Left lobe of liver (tissue), 2 donors: ENCODE results near the gene MCCD1. TPM values are rescaled to one million over a fixed set of nuclear protein-coding genes. Genes with fewer than 3 reads are reported as not detected.
A peak's percentile ranks its signal among the peaks of the same experiment; 100 is the strongest.
"Not testable (repeated sequence)": the region's sequence is repeated elsewhere in the genome, so short reads cannot be mapped to it uniquely, and the experiment has no call there.

Experiments
- ATAC-seq: fragments of 200-7000 bp; cut with Tn5 transposase; one replicate; pipeline ENCODE4 v1.9.1; 2020; ENCODE audit warnings: mild to moderate bottlenecking, moderate library complexity
- DNase-seq: peaks from one replicate; pipeline ENCODE4 v3.0.0-alpha.2; 2020; ENCODE audit warnings: low spot score
- total RNA-seq: library from RNA; stranded (reverse); gene quantifications from one replicate; pipeline ENCODE4 v1.2.1, GENCODE V29; 2021
- donor health status: DM: no; HTN: no; CAD: no; lungs with moderate emphysema.
- donor health status: DM: no; HTN: yes; CAD: no.

The MCCD1 gene
- total RNA-seq, 1 donor from 2014 or later = not detected

- not testable (repeated sequence) for ATAC-seq, DNase-seq
These were observed 19.7 kb upstream of the MCCD1 start for GRCh38 chr6:31509036-31509435.

GRCh38 chr6:31510007-31510406, 18.8 kb upstream of the MCCD1 start:
- DNase-seq = no peak
- ATAC-seq = no peak

GRCh38 chr6:31513456-31514165, 15.2 kb upstream of the MCCD1 start:
- ATAC-seq = no peak
- no peak for DNase-seq

GRCh38 chr6:31521835-31522234, 6.9 kb upstream of the MCCD1 start:
- DNase-seq (no peak), ATAC-seq (no peak)

- ATAC-seq (no peak), DNase-seq (no peak)
These were observed 3.2 kb upstream of the MCCD1 start for GRCh38 chr6:31525553-31525931.

GRCh38 chr6:31525932-31526591, 2.7 kb upstream of the MCCD1 start:
- no peak for ATAC-seq

GRCh38 chr6:31528307-31528777, 420 bp upstream of the MCCD1 start:
- DNase-seq = no peak
- no peak for ATAC-seq

More at GRCh38 chr6:31525932-31526591, 2.7 kb upstream of the MCCD1 start:
- DNase-seq = no peak

- no peak for DNase-seq
- peak; percentile 11 for ATAC-seq
These were observed 778 bp downstream of the MCCD1 start for GRCh38 chr6:31529329-31530150.

- ATAC-seq (no peak), DNase-seq (no peak)
These were observed 1.9 kb downstream of the MCCD1 start for GRCh38 chr6:31530659-31531058.

GRCh38 chr6:31531162-31531561, 2.4 kb downstream of the MCCD1 start:
- no peak for DNase-seq
- ATAC-seq = no peak

- ATAC-seq = no peak
These were observed 3.2 kb downstream of the MCCD1 start for GRCh38 chr6:31531771-31532643.

GRCh38 chr6:31532644-31533454, 4.1 kb downstream of the MCCD1 start:
- DNase-seq (no peak), ATAC-seq (peak; percentile 25)

More at GRCh38 chr6:31531771-31532643, 3.2 kb downstream of the MCCD1 start:
- DNase-seq = no peak

- ATAC-seq = no peak
- DNase-seq = no peak
These were observed 4.7 kb downstream of the MCCD1 start for GRCh38 chr6:31533455-31533841.

GRCh38 chr6:31534011-31534410, 5.2 kb downstream of the MCCD1 start:
- DNase-seq (no peak), ATAC-seq (no peak)

- ATAC-seq (no peak), DNase-seq (no peak)
These were observed 5.8 kb downstream of the MCCD1 start for GRCh38 chr6:31534521-31535040.

- DNase-seq (no peak), ATAC-seq (no peak)
These were observed 7.0 kb downstream of the MCCD1 start for GRCh38 chr6:31535538-31536324.

- peak; percentile 64 for ATAC-seq
- peak; percentile 69 for DNase-seq
These were observed 10.1 kb downstream of the MCCD1 start for GRCh38 chr6:31538805-31539400.

- no peak for DNase-seq
- no peak for ATAC-seq
These were observed 11.9 kb downstream of the MCCD1 start for GRCh38 chr6:31540640-31541039.
